Nephron progenitor cell (in vitro differentiated cells): ENCODE data around the gene LRRFIP2.

Source experiments
- DNase-seq: peaks from one replicate; pipeline ENCODE4 v3.0.0; 2021
- H3K27ac Mint-ChIP-seq: 2 replicates; pipeline ENCODE4 v1.8.0; 2021; ENCODE audit warnings: mild to moderate bottlenecking, moderate library complexity, mixed read lengths
- H3K27me3 Mint-ChIP-seq: 2 replicates; pipeline ENCODE4 v1.8.0; 2021; ENCODE audit warnings: mild to moderate bottlenecking, low read depth, mixed read lengths; ENCODE audit not compliant: poor library complexity
- H3K36me3 Mint-ChIP-seq: 2 replicates; pipeline ENCODE4 v1.8.0; 2021; ENCODE audit warnings: low read depth, mixed read lengths
- H3K4me1 Mint-ChIP-seq: 2 replicates; pipeline ENCODE4 v1.8.0; 2021; ENCODE audit warnings: mixed read lengths
- H3K4me3 Mint-ChIP-seq: 2 replicates; pipeline ENCODE4 v1.8.0; 2021; ENCODE audit warnings: mild to moderate bottlenecking, moderate library complexity, mixed read lengths
- H3K9me3 Mint-ChIP-seq: 2 replicates; pipeline ENCODE4 v1.8.0; 2021; ENCODE audit warnings: mild to moderate bottlenecking, moderate library complexity, mixed read lengths
- TF ChIP-seq, protein P1 (sequence below): fragments of 200-600 bp; sonication (generic); IDR thresholded peaks from 2 replicates; pipeline ENCODE4 v1.5.0; 2021; ENCODE audit warnings: antibody characterized with exemption

The LRRFIP2 gene

DNA sequence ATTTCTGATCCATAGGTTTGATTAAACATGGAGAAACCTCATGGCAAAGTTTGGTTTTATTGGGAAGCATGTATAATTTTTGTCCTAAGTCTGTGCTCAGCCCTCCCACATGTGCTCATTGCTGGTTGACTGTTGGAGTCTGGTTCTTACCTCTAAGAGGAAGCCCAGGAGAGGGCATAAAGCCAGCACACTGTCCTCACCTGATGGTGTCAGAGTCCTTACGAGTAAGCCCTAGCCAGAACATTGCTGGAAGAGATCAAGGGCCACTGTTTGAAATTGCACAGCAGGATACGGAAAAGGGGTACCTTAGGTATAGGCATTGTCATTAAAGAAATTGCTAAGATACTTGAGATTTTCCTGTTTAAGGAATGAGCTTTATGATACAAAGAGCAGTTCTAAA lies 159.8 kb downstream of the LRRFIP2 start:
- peak overlapping the region; percentile 24 for H3K27ac Mint-ChIP-seq
- H3K4me1 Mint-ChIP-seq, result no peaks in the 10 kb centered on the region
- no peak for DNase-seq
- H3K4me3 Mint-ChIP-seq, result no peak overlapping the region
- H3K36me3 Mint-ChIP-seq, result peaks cover 70% of the 10 kb centered on the region
- TF ChIP-seq, protein P1, sequence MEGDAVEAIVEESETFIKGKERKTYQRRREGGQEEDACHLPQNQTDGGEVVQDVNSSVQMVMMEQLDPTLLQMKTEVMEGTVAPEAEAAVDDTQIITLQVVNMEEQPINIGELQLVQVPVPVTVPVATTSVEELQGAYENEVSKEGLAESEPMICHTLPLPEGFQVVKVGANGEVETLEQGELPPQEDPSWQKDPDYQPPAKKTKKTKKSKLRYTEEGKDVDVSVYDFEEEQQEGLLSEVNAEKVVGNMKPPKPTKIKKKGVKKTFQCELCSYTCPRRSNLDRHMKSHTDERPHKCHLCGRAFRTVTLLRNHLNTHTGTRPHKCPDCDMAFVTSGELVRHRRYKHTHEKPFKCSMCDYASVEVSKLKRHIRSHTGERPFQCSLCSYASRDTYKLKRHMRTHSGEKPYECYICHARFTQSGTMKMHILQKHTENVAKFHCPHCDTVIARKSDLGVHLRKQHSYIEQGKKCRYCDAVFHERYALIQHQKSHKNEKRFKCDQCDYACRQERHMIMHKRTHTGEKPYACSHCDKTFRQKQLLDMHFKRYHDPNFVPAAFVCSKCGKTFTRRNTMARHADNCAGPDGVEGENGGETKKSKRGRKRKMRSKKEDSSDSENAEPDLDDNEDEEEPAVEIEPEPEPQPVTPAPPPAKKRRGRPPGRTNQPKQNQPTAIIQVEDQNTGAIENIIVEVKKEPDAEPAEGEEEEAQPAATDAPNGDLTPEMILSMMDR, result no peak
- H3K9me3 Mint-ChIP-seq, result no peaks in the 10 kb centered on the region
- H3K27me3 Mint-ChIP-seq, result no peaks in the 10 kb centered on the region
